ENCODE data around the gene AK5.

The AK5 gene

DNA sequence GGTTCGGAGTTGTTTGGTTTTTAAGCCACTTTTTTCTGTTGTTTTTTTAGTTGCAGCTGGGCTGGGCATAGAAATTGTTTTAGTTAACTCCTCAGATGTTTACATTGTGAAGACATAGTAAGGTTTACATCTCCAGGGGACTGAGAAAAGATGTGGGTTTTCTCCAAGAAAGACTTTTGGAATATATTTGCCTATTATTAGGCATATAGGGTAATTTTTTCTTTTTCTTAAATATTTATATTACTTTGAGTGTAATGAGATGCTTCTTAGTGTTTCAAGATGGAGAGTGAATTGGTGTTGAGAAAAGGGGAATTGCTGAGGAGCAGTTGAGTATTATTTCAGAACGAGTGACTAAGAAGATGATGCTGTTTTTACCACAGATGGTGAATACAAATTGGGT is 36.0 kb upstream of the AK5 start:
- no peak for DNase-seq (ENCODE audit: low spot score)
- TF ChIP-seq, protein P1, sequence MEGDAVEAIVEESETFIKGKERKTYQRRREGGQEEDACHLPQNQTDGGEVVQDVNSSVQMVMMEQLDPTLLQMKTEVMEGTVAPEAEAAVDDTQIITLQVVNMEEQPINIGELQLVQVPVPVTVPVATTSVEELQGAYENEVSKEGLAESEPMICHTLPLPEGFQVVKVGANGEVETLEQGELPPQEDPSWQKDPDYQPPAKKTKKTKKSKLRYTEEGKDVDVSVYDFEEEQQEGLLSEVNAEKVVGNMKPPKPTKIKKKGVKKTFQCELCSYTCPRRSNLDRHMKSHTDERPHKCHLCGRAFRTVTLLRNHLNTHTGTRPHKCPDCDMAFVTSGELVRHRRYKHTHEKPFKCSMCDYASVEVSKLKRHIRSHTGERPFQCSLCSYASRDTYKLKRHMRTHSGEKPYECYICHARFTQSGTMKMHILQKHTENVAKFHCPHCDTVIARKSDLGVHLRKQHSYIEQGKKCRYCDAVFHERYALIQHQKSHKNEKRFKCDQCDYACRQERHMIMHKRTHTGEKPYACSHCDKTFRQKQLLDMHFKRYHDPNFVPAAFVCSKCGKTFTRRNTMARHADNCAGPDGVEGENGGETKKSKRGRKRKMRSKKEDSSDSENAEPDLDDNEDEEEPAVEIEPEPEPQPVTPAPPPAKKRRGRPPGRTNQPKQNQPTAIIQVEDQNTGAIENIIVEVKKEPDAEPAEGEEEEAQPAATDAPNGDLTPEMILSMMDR (IDR thresholded peaks at IDR 0.05; ENCODE audit: borderline replicate concordance, control extremely low read depth, extremely low read depth, insufficient read depth, missing control alignments), result no peak
- in situ Hi-C loops (cut with MboI; ENCODE audit: low sequenced_read_pairs, unreplicated experiment), result no loop called here

DNA sequence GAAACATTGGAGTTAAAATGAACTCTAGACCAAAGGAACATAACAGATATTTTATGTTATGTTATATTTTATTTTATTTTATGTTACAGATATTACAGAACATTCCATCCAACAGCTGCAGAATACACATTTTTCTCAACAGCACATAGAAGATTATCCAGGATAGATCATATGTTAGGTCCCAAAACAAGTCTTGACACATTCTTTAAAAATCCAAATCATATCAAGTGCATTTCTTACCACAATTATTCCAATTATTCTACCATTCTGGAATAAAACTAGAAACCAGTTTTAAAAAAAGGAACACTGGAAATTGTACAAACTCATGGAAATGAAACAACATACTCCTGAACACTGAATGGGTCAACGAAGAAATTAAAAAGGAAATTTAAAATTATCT is 31.7 kb upstream of the AK5 start:
- no peak for DNase-seq (ENCODE audit: low spot score)
- TF ChIP-seq, protein P1 (IDR thresholded peaks at IDR 0.05; ENCODE audit: borderline replicate concordance, control extremely low read depth, extremely low read depth, insufficient read depth, missing control alignments), result no peak
- in situ Hi-C loops (cut with MboI; ENCODE audit: low sequenced_read_pairs, unreplicated experiment), result no loop called here

DNA sequence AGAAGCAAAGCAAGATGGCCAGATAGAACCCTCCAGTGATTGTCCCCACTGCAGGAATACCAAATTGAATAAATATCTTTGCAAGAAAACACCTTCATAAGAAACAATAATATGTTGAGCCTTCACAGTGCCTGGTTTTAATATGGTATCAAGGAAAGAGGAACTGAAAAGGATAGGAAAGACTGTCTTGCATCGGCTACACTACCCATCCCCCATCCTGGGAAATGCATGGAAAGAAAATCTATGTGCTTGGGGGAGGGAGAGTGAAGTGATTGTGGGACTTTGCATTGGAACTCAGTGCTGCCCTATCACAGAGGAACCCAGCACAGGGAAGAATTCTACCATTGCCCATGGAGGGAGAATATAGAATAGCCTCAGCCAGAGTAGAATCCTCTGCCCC is 28.6 kb upstream of the AK5 start:
- no peak for DNase-seq (ENCODE audit: low spot score)
- TF ChIP-seq, protein P1 (IDR thresholded peaks at IDR 0.05; ENCODE audit: borderline replicate concordance, control extremely low read depth, extremely low read depth, insufficient read depth, missing control alignments), result no peak
- in situ Hi-C loops (cut with MboI; ENCODE audit: low sequenced_read_pairs, unreplicated experiment), result no loop called here

DNA sequence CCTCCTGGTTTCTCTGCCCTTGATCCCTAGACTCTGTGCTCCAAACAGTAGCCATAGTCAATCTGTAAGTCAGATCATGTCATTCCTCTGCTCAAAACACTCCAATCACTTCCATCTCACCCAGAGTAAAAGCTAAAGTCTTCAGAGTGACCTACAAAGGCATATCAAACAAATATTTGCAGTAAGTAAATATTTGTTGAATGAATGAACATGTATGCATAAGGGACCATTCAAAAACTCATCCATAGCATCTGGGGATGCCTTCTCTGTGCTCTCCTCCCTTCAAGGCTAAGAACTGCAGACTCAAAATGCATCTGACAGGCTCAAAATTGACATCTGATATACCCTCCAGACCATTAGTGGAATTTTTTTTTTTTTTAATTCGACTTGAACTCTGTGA is 18.1 kb upstream of the AK5 start:
- in situ Hi-C loops (cut with MboI; ENCODE audit: low sequenced_read_pairs, unreplicated experiment), result no loop called here
- no peak for DNase-seq (ENCODE audit: low spot score)
- TF ChIP-seq, protein P1 (IDR thresholded peaks at IDR 0.05; ENCODE audit: borderline replicate concordance, control extremely low read depth, extremely low read depth, insufficient read depth, missing control alignments), result no peak

DNA sequence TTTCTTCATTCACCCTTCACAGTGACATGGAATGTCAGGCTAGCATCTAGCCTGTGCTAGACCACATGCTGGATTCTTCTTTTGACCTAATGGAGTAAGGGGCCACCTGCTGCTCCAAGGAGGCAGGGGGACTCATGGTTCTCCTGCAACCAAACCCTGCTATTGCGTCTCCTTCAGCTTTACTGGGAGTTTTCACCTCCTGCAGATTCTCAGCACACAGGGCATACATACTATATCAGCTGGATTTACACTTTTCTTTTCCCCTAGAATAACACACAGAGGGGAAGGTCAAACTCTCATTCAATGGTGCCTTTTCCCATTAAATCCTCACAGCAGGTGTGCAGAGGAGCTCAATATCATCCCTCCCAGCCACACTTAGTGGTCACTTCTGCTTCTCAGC is 16.6 kb upstream of the AK5 start:
- no peak for DNase-seq (ENCODE audit: low spot score)
- in situ Hi-C loops (cut with MboI; ENCODE audit: low sequenced_read_pairs, unreplicated experiment), result no loop called here
- TF ChIP-seq, protein P1 (IDR thresholded peaks at IDR 0.05; ENCODE audit: borderline replicate concordance, control extremely low read depth, extremely low read depth, insufficient read depth, missing control alignments), result no peak

DNA sequence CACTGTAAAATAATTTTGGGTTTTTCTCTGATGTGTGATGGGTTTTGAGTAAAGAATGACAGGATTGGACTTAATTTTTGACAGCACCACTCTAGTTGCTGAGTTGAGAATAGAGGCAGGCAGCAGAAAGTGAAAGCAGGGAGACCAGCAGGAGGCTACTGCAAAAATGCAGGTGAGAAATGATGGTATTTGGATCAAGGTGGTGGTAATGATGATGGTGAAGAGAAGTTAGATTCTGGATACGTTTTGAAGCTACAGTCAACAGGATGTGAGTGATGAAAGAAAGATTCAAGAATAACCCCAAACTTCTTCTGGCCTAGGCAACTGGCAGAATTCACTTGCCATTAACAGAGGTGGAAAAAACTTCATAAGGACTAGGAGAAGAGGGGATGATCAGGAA is 14.8 kb upstream of the AK5 start:
- TF ChIP-seq, protein P1 (IDR thresholded peaks at IDR 0.05; ENCODE audit: borderline replicate concordance, control extremely low read depth, extremely low read depth, insufficient read depth, missing control alignments), result no peak
- in situ Hi-C loops (cut with MboI; ENCODE audit: low sequenced_read_pairs, unreplicated experiment), result no loop called here
- DNase-seq (ENCODE audit: low spot score), result no peak

All from GM13976 (cell line).